GM18507 (cell line): ENCODE results near the gene MYBBP1A.

Source experiments
- DNase-seq: peaks from one replicate; pipeline ENCODE4 v3.0.0; 2011; ENCODE audit warnings: low read depth; ENCODE audit not compliant: insufficient read length; ENCODE audit errors: extremely low spot score
- FAIRE-seq: peaks from 2 replicates; lab custom pipeline; 2011; peaks lifted over from hg19 to GRCh38; lab: Jason Lieb, UNC

MYBBP1A gene

GRCh38 chr17:4576161-4576558 lies 21.0 kb upstream of the MYBBP1A start:
- DNase-seq (no peak), FAIRE-seq (no peak)

GRCh38 chr17:4574448-4575045 lies 19.4 kb upstream of the MYBBP1A start:
- DNase-seq = no peak
- no peak for FAIRE-seq

- peak; percentile 47 for FAIRE-seq
- no peak for DNase-seq
Observed at GRCh38 chr17:4573669-4574068, 18.5 kb upstream of the MYBBP1A start.

GRCh38 chr17:4573115-4573514 lies 17.9 kb upstream of the MYBBP1A start:
- FAIRE-seq = no peak

GRCh38 chr17:4572131-4572530 lies 16.9 kb upstream of the MYBBP1A start:
- DNase-seq (no peak), FAIRE-seq (no peak)

More at GRCh38 chr17:4573115-4573514, 17.9 kb upstream of the MYBBP1A start:
- DNase-seq = no peak

- FAIRE-seq = no peak
- no peak for DNase-seq
Observed at GRCh38 chr17:4569591-4569990, 14.4 kb upstream of the MYBBP1A start.

GRCh38 chr17:4566785-4567184 lies 11.6 kb upstream of the MYBBP1A start:
- FAIRE-seq = peak; percentile 72

GRCh38 chr17:4565209-4566141 lies 10.3 kb upstream of the MYBBP1A start:
- FAIRE-seq (peak; percentile 88), DNase-seq (peak; percentile 44)

More at GRCh38 chr17:4566785-4567184, 11.6 kb upstream of the MYBBP1A start:
- DNase-seq = peak; percentile 44

- DNase-seq = no peak
- FAIRE-seq = peak; percentile 71
Observed at GRCh38 chr17:4562015-4562969, 7.1 kb upstream of the MYBBP1A start.

- FAIRE-seq = no peak
Observed at GRCh38 chr17:4560837-4561256, 5.7 kb upstream of the MYBBP1A start.

GRCh38 chr17:4560421-4560820 lies 5.2 kb upstream of the MYBBP1A start, which contains the start of gene GGT6:
Gene GGT6, minus strand, starts transcription at chr17:4560577. Its CDS starts 56 bp downstream, at chr17:4560521.
- no peak for FAIRE-seq
- no peak for DNase-seq

More at GRCh38 chr17:4560837-4561256, 5.7 kb upstream of the MYBBP1A start:
- no peak for DNase-seq

GRCh38 chr17:4559966-4560365 lies 4.8 kb upstream of the MYBBP1A start:
- FAIRE-seq = no peak
- DNase-seq = no peak

- DNase-seq = no peak
- no peak for FAIRE-seq
Observed at GRCh38 chr17:4559139-4559791, 4.1 kb upstream of the MYBBP1A start.

- DNase-seq = no peak
- FAIRE-seq = no peak
Observed at GRCh38 chr17:4558347-4558971, 3.3 kb upstream of the MYBBP1A start.

GRCh38 chr17:4557626-4558346 lies 2.6 kb upstream of the MYBBP1A start:
- FAIRE-seq (no peak), DNase-seq (no peak)

- DNase-seq = no peak
- no peak for FAIRE-seq
Observed at GRCh38 chr17:4556996-4557395, 1.8 kb upstream of the MYBBP1A start.

GRCh38 chr17:4555873-4556759 lies 932 bp upstream of the MYBBP1A start:
- FAIRE-seq = no peak
- no peak for DNase-seq
